T1000 (cell line): ENCODE measurements around the gene MPHOSPH9.

Experiments
- DNase-seq: peaks from one replicate; lab custom pipeline; 2025; ENCODE audit warnings: mixed read lengths; lab: John Stamatoyannopoulos, UW

The MPHOSPH9 gene

DNA sequence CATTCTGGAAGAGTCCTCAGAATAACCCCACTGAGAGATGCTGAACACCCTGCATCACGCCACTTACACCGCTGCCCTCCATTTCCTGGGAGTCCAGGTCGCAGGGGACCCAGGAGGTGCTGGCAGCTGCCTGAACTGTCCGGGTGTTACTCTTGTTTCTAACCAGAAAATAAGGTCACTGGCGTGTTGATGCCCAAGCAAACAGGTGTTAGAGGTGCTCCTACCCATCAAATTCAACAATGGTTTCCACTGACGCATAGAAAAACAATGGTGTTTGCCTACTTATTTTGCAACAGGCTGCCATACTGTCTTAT, 105.8 kb downstream of the MPHOSPH9 start:
- no peak for DNase-seq

DNA sequence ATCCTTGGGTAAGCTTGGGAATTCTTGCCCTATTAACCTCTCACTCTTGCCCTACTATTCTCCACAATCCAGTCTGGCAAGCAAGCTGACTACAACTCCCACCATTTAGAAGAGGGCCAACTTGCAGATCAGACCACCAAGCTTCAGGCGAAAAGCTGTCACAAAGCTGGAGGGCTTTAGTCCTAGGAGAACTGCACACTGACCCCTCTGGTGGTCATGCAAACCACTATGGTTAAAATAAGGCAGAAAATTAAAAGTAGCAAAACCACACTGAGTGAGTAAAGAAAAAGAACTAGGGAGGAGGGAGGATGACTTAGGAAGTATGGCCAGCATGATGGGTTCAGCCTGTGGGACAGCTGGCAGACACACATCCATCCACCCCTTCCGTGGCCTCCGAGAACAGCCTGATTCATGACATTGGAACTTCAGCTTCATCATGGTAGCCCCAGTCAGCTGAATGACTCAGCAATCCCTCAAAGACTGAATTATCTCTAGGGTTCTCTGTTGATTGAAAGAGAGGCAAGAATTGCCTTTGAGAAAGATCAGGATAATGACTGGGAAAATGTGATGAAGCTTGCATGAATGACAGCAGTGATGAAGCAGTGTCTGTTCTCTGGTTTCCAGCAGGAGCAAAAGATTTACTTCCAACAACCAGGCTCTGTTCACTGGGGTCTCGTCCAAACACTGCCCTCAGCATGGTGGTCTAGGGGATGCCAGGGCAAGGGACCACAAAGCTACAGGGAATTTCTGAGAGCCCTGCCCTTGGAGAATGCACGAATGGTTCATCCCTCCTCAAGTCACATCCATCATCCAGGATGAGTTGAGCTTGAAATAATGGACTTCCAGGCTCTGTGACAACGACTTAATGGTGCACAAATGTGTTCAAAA, 106.4 kb downstream of the MPHOSPH9 start:
- peak; percentile 83 for DNase-seq

DNA sequence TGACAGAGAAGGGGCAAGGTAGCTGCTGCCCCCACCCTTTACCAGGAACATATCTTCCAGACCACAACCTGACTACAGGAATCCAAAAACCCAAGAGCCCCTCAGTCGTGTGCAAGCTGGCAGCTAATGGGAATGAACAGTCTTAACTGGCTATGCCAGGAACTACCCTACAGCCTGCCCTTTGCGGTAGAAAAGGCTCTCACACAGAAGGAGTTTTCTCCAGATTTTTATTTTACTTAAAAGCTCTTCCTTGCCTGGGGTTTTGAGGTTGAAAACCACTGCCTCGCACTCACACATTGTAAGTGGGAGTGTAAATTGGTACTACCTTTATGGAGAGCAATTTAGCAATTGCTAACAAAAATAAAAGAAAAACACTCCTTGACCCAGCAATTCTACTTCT, 110.3 kb downstream of the MPHOSPH9 start:
- no peak for DNase-seq

DNA sequence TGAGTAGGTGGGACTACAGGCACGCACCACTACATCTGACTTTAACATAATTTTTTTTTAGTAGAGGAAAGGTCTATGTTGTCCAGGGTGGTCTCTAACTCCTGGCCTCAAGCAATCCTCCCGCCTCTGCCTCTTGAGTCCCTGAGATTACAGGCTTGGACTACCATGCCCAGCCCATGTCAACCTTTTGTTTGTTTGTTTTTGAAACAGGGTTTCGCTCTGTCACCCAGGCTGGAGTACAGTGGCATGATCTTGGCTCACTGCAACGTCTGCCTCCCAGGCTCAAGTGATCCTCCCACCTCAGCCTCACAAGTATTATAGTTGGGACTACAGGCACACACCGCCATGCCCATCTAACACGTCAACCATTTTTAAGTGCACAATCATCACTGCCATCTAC, 111.3 kb downstream of the MPHOSPH9 start:
- no peak for DNase-seq

DNA sequence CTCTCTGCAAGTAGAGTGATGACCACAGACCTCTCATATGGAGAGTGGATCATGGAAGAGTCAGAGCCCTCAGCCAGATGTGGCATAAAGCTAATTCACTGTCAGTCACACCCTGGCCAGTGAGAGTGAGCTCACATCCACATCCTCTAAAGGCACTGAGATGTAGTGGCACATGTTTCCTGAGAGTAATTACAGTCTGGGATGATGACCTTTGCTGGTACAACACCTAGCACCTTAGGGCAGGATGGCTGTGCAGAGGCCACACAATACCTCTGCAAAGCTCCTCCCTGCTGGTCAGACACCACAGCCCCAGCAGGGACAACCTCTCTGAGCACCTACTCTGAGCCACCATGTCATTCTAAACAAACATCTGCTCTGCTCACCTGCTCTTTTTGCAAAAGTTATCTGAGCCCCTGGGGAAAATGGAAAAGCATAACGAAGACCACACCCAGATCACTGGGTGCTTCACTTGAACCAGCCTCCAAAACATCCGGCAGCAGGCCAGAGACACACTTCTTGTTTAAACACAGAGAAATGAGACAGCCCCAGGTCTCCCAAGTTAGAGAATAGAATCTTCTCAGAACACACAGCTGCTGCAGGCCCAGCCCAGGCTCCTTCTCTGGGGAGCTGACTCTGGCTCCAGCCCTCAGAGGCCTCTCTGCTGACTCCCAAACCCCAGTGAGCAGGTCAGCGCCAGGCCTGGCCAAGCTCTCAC, 112.3 kb downstream of the MPHOSPH9 start:
- no peak for DNase-seq

DNA sequence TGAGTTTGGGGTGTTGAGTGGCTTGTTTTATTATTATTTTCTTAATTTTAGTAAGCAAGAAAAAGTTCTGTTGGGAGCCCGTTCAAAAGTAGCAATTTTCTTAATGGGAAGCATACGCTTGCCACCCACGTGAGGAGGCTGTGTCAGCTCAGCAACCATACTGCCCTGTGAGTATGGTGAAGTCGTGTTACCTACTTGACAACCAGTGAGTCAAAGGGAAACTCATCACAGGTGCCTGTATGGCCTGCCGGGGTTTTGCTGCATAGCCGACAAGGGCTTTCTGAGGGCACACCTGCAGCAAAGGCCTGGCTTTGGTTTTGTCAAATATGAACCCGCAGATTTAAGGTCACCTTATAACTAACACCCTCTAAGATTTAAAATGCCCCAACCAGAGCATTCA, 113.1 kb downstream of the MPHOSPH9 start:
- DNase-seq, result no peak

DNA sequence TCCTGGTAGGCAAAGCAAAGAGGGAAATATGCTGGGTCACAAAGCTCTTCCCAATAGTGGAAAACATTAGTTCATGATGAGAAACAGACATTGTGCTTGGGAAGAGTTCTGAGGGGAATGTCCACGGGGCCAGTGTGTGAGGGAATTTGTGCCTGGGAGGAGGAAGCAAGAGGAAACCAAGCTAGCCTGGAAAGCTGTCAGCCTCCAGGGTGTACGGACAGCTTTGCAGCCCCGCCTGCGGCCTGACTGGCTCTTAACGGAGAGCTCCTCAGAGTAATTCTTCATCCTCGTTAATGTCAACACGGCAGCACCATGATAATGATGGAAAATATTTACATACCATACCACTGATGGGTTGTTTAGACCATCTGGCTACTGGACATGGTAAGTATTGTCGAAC, 114.4 kb downstream of the MPHOSPH9 start:
- DNase-seq, result no peak

DNA sequence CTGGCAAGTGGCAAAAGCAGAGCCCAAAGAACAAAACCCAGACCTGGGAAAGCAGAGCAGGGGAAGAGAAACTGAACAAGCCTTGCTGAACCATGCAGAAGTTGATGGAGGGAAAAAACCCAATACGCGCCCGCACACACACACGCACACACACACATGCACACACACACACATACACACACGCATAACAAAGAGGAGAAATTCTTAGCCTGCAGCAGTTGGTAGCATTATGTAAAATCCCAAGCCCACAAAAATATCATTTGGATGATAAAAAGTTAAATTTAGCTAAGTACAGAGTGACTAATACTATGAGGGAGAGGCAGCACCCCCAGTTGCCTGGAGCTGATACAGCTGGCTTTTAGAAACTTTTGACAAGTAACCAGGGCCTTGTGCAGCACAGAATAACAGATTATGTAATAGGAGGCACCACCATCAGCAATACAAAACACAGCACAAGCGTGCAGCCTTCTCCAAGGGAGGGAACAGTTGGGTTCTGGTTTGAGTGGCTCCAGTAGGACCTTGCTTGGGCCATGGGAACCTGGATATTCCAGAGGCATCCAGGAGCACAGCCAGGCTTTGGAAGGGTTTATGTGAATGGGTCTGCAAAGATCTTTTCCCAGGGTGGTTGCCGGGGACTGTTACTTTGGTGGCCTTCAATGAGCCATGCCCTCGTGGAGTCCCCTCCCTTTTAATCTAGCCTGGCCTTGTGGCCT, 117.4 kb downstream of the MPHOSPH9 start:
- peak; percentile 33 for DNase-seq

DNA sequence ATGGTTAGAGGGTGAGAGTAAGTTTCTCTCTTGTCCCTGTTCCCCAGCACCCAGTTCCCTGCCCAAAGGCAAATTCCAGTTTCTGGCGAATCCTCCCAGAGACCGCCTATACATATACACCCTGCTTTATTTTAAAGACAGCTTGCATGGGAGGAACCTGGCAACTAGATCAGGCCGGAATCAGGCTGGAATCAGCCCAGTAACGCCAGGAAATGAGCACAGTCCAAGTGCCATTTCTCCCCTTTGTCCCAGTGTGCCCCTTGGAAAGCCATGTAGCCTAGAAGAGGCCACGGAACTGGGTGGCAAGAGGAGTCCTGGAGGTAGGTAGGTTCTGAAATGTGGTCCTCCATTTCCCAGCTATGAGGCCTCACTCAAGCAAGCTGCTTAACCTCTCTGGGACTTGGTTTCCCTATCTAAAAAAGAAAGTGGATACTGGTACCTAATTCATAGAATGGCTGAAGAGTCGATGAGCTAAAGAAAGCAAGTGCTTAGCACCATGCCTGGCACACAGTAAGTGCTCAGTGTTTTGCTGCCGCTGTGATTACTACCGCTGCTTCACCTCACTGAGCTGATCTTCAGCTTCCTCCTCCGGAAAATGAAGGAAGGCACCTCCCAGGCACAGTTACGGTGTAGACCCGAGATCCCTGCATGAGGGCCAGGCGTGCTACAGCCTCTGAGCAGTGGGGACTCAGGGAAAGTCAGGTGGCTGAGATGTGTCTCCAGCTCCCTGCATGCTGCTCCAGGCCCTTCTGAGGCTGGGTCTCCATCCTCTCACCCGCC, 118.4 kb downstream of the MPHOSPH9 start:
- DNase-seq, result no peak

DNA sequence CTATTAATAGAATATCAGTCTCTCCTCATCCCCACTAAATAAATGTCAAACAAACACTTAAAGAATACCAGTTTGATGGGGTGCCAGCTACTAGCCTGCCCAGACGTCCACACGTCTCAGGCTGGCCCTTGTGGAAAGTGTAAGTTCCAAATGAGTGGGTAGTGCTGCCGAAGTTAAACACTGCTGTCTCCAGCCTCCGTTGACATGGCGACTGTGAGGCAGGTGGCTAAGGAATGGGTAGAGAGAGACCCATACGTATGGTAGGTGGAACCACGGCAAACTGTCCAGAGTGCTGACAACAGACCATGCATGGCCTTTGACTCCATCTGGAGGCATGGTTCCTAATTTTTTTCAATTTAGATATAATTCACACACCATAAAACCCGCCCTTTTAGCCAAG, 119.9 kb downstream of the MPHOSPH9 start:
- no peak for DNase-seq

DNA sequence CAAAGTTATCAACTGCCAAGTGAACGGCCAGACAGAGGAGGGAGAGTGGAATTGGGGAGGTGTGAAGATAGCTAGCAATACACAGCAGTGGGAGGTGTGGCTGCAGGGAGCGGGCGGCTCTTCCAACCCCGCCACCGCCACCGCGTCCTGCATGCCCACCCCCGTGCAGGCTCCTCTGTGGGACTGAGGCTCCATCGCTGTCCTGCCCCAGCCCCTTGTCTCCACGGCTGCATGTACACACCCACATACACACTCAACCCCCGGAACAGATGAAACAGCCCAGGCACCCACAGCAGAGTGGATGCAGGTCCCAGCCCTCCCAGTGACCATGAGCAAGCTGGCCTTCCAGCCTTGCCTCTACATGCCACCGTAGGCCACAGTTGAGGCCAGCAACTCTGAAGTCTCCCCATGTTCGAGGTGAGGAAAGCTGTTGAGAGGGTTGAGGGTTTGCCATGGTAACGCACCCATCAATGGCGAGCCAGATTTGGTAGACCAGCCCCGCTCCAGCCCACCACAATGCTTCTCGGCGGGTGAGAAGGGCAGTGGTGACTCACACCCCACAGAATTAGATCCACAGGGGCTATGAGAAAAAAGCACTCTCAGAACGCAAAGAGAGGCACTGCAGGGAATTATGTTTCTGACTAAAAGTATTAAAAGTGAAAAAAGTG, 121.3 kb downstream of the MPHOSPH9 start:
- DNase-seq, result peak; percentile 32

DNA sequence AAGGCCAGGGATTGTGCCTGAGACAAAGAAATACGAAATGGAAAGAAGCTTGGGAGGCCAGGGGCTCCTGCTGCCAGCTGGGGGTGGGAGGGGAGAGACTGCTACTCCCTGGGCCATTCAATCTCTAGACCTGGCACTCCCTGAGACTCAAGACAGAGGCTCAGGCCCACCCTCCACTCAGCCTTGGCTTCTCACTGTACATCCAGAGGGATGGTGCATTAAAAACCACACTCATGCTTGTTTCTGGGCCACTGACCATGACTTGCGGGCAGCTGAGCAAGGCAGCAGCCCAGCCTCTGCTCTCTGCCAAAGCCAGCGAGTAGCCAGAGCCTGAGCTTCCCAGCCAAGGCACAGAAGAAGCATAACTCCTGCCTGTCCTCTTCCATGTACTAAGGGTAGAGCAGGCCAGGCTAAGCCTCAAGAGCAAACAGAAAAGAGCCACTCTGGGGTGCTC, 123.6 kb downstream of the MPHOSPH9 start:
- no peak for DNase-seq

DNA sequence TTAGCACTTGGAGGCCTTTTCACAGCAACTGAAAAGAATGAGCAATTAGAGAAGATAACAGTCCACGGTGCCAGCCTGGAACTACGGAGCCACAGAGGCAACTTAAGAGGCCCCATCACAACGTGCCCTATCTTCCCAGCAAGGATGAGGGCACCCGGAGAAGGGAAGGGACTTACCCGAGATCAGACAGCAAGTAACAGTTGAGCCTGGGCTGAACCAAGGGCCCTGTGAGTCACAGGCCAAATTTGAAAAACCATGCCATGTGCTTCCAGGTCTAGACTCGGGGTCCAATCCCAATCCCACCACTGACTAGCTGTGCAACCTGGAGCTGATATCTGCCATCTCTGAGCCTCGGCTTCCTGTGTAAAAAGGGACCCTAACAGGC, 124.3 kb downstream of the MPHOSPH9 start:
- DNase-seq, result no peak

DNA sequence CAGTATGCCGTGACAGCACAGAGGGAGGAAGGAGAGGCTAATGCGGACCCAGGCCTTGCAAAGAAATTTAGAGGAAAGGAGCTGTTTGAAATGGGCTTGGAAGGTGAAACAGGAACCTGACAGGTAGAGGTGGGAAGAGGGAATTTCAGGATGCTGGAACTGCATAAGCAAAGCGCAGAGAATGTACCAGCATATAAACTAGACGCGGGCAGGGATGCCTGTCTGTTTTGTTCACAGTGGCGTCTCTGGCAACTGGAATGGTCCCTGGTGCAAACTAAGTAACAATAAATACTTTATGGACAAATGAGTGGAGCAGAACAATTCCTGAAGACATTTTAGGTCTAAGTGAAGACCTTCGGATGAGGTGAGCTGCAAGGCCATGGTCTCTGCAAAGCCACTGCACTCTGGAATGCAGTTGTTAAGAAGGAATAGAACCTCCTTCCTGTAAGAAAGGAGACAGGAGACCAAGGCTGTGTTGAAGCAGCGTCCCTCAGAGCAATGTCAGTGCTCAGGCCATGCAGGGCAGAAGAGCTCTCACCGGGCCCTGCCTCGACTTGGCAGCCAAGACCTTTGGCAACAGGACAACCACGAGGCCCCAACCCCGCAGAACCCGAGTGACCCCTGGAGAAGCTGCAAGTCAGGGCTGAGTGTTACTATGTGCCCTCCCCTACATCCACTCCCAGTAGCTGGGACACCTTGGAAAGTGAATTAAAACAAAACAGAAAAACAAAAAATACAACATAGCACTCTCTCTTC, 124.8 kb downstream of the MPHOSPH9 start:
- no peak for DNase-seq

DNA sequence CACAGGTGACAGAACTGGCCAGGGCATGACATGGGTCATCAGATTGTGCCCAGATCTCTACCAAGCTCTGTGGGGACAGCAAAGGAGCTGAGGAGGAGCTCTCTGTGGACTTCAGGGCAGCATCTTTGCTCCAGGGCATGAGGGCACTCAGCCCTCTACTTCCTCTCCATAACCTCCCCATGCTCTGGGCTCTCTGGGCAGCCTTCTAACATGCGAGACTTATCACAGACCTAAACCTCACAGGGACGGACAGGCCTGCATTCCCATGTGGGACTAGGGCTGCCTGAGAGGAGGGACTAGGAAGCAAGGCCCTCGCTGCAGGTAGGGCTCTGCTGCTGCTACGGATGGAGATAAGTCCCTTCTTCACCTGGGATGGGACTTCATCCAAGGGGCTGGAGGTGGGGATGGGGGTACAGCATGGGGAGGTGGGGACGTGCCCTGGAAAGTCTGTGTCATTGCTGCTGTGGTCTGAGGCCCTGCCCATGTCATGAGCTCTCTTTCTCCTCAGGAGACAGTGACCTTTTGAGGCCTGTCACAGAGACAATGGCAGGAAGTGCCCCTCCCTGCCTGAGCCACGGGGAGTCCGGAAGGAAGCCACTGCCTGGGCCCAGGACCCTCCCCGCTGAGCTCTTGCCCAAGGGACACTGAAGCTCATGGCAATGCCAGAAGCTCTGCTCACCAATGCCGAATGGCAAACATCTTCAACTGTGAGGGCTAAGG, 126.1 kb downstream of the MPHOSPH9 start:
- DNase-seq, result no peak

DNA sequence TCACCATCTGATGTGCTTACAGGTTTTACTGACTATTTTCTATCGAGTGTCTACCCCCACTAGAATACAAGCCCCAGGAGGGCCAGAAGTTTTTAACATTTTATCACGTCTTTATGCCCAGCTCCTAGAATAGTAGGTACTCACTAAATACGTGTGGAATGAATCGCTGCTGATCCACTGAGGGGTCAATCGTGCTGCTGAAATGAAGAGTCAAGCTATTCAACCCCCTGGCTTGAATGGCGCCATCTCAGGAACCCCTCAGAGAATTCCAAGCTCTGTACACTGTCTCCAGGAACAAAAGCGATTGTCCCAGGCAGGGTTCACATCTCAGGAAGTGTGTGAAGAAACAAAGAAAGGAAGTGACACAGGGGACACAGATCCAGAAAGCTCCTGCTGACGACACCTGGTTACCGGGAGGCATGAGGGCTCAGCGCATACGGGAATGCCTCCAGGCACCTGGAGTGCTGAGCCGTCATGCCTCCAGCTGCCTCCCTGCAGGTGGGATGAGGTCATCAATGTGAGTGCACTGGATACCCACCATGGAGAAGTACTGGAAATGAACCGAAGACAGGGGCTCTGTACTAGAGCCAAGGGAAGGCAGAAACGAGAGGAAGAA, 127.6 kb downstream of the MPHOSPH9 start:
- DNase-seq, result no peak

DNA sequence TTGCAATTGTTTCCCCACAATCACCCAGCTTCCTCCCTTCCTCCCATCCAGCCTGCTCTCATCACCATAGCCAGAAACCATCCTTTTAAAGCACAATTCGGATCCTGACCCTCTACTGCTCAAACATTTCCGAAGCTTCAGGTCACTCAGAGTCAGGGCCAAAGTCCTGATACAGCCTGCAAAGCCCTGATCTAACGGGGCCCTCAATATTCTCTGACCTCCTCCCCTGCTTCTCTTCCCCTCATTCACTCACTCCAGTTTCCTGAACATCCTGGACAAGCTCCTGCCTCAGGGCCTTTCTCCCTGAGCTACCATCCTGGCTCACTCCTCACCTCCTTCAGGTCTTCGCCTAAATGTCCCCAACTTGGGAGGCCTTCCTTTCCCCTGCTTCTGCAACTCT, 128.1 kb downstream of the MPHOSPH9 start:
- no peak for DNase-seq
